Muscle layer of colon (tissue), 2 donors: ENCODE data around the gene SLC13A2.

Source experiments
- H3K27ac ChIP-seq: one replicate; pipeline ENCODE4 v1.7.0; 2013; ENCODE audit warnings: low read depth, mild to moderate bottlenecking, low read length, moderate library complexity
- H3K27me3 ChIP-seq, 2 donors: one replicate each; pipeline ENCODE4 v1.7.0; 2013; ENCODE audit warnings: low read length in 2 of 2, mild to moderate bottlenecking in 2 of 2; ENCODE audit not compliant: insufficient read depth in 2 of 2, control insufficient read depth in 1 of 2
- H3K36me3 ChIP-seq: one replicate; pipeline ENCODE4 v1.7.0; 2013; ENCODE audit warnings: mild to moderate bottlenecking, low read length; ENCODE audit not compliant: insufficient read depth
- H3K4me1 ChIP-seq: one replicate; pipeline ENCODE4 v1.7.0; 2013; ENCODE audit warnings: mild to moderate bottlenecking, low read length; ENCODE audit not compliant: insufficient read depth
- H3K4me3 ChIP-seq, 2 donors: one replicate each; pipeline ENCODE4 v1.7.0; 2013; ENCODE audit warnings: low read length in 2 of 2, low read depth in 1 of 2, mild to moderate bottlenecking in 1 of 2, moderate library complexity in 1 of 2
- H3K9ac ChIP-seq: one replicate; pipeline ENCODE4 v1.7.0; 2013; ENCODE audit warnings: low read length
- H3K9me3 ChIP-seq: one replicate; pipeline ENCODE4 v1.7.0; 2013; ENCODE audit warnings: mild to moderate bottlenecking, low read length
- donor health status: abdominal sarcoma.
- donor health status: Adenocarcinoma of cecum.

The SLC13A2 gene

GRCh38 chr17:28498652-28499363 lies 25.4 kb downstream of the SLC13A2 start:
- no peaks in the 10 kb centered on the region for H3K9me3 ChIP-seq
- no peak overlapping the region for H3K4me3 ChIP-seq
- no peak overlapping the region for H3K27ac ChIP-seq
- H3K27me3 ChIP-seq = peaks cover 0 to 3% of the 10 kb centered on the region in 2 donors
- no peaks in the 10 kb centered on the region for H3K36me3 ChIP-seq
- no peak overlapping the region for H3K9ac ChIP-seq
- H3K4me1 ChIP-seq = no peaks in the 10 kb centered on the region

GRCh38 chr17:28499364-28499664 lies 25.9 kb downstream of the SLC13A2 start:
- Histone ChIP-seq H3K27me3 (peaks cover 0 to 1% of the 10 kb centered on the region in 2 donors), H3K9me3 (no peaks in the 10 kb centered on the region), H3K4me1 (no peaks in the 10 kb centered on the region), H3K9ac (no peak overlapping the region), H3K27ac (no peak overlapping the region), H3K4me3 (no peak overlapping the region), H3K36me3 (no peaks in the 10 kb centered on the region)

GRCh38 chr17:28499684-28500357 lies 26.4 kb downstream of the SLC13A2 start:
- no peaks in the 10 kb centered on the region for H3K4me1 ChIP-seq
- H3K27me3 ChIP-seq = no peaks in the 10 kb centered on the region
- H3K27ac ChIP-seq = no peak overlapping the region
- H3K36me3 ChIP-seq = no peaks in the 10 kb centered on the region
- H3K9ac ChIP-seq = no peak overlapping the region
- H3K4me3 ChIP-seq = no peak overlapping the region
- H3K9me3 ChIP-seq = no peaks in the 10 kb centered on the region

GRCh38 chr17:28500712-28501379 lies 27.4 kb downstream of the SLC13A2 start:
- H3K4me1 ChIP-seq = no peaks in the 10 kb centered on the region
- no peaks in the 10 kb centered on the region for H3K36me3 ChIP-seq
- no peaks in the 10 kb centered on the region for H3K9me3 ChIP-seq

GRCh38 chr17:28501421-28502284 lies 28.2 kb downstream of the SLC13A2 start:
- Histone ChIP-seq H3K4me3 (no peak overlapping the region), H3K9me3 (no peaks in the 10 kb centered on the region), H3K27ac (no peak overlapping the region), H3K9ac (no peak overlapping the region), H3K36me3 (no peaks in the 10 kb centered on the region), H3K27me3 (no peaks in the 10 kb centered on the region), H3K4me1 (no peaks in the 10 kb centered on the region)

More at GRCh38 chr17:28500712-28501379, 27.4 kb downstream of the SLC13A2 start:
- no peak overlapping the region for H3K27ac ChIP-seq
- no peaks in the 10 kb centered on the region for H3K27me3 ChIP-seq
- no peak overlapping the region for H3K4me3 ChIP-seq
- H3K9ac ChIP-seq = no peak overlapping the region

- Histone ChIP-seq H3K4me1 (no peaks in the 10 kb centered on the region), H3K4me3 (no peak overlapping the region), H3K36me3 (no peaks in the 10 kb centered on the region), H3K27me3 (peaks cover 0 to 12% of the 10 kb centered on the region in 2 donors), H3K9me3 (no peaks in the 10 kb centered on the region), H3K9ac (no peak overlapping the region), H3K27ac (no peak overlapping the region)
Observed at GRCh38 chr17:28503420-28503819, 30.0 kb downstream of the SLC13A2 start.

GRCh38 chr17:28505986-28506665 lies 32.7 kb downstream of the SLC13A2 start, which contains the start of gene FOXN1:
TSS of gene FOXN1 (plus strand) at chr17:28506348. CDS start at chr17:28523970, 17,622 bp downstream.
- Histone ChIP-seq H3K4me3 (no peak within 1 kb of the TSS), H3K9me3 (no peaks in the 10 kb centered on the region), H3K4me1 (no peaks in the 10 kb centered on the region), H3K27me3 (peaks cover 0 to 22% of the 10 kb centered on the region in 2 donors), H3K27ac (no peak within 1 kb of the TSS), H3K36me3 (no peaks in the 10 kb centered on the region), H3K9ac (no peak within 1 kb of the TSS)

GRCh38 chr17:28506763-28507487 lies 33.5 kb downstream of the SLC13A2 start:
- H3K9ac ChIP-seq = no peak overlapping the region
- peaks cover 0 to 22% of the 10 kb centered on the region in 2 donors for H3K27me3 ChIP-seq
- H3K36me3 ChIP-seq = no peaks in the 10 kb centered on the region
- no peaks in the 10 kb centered on the region for H3K4me1 ChIP-seq
- H3K4me3 ChIP-seq = no peak overlapping the region
- no peaks in the 10 kb centered on the region for H3K9me3 ChIP-seq
- no peak overlapping the region for H3K27ac ChIP-seq

GRCh38 chr17:28507567-28508203 lies 34.2 kb downstream of the SLC13A2 start:
- Histone ChIP-seq H3K4me3 (no peak overlapping the region), H3K9ac (no peak overlapping the region), H3K4me1 (no peaks in the 10 kb centered on the region), H3K9me3 (no peaks in the 10 kb centered on the region), H3K27ac (no peak overlapping the region), H3K27me3 (peaks cover 3 to 22% of the 10 kb centered on the region in 2 donors), H3K36me3 (no peaks in the 10 kb centered on the region)

- H3K27ac ChIP-seq = no peak overlapping the region
- peaks cover 3 to 22% of the 10 kb centered on the region in 2 donors for H3K27me3 ChIP-seq
- H3K4me3 ChIP-seq = no peak overlapping the region
- H3K4me1 ChIP-seq = no peaks in the 10 kb centered on the region
- H3K9ac ChIP-seq = no peak overlapping the region
- no peaks in the 10 kb centered on the region for H3K36me3 ChIP-seq
- no peaks in the 10 kb centered on the region for H3K9me3 ChIP-seq
Observed at GRCh38 chr17:28508211-28508724, 34.8 kb downstream of the SLC13A2 start.
